ENCODE results near the gene NSG1. TPM values are rescaled to one million over a fixed set of nuclear protein-coding genes. Genes with fewer than 3 reads are reported as not detected.

Gene NSG1
- polyA plus RNA-seq, 1 experiment, result 10.4 TPM

DNA sequence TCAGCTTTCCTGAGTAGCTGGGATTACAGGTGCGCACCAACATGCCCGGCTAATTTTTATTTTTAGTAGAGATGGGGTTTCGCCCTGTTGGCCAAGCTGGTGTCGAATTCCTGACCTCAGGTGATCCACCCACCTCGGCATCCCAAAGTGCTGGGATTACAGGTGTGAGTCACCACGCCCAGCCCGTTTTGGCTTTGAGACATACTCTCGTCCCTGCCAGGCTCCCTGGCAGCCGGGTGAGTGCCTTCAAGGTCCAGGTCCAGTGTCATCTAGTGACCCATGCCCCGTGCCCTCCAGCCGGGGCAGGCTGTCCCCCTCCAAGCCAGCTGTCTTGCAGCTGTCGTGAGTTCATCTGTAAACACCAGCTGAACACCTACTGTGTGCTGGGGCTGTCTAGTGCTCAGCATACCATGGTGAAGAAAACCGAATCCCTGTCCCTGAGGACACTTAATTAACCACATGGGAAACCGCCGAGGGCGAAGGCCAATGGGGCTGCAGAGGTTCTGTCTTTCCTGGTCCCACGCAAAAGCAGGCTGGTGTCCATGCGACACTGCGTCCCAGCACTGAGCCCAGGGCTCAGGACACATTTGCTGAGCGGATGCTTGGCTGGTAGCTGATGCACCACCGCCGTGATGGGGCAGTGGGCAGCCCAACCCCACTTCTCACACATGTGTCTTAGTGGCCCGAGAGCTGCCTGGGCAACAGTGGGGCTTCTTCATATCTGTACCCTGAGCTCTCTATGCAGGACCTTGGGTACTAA lies 21.9 kb downstream of the NSG1 start:
- Histone ChIP-seq H3K27me3 (ENCODE audit: control insufficient read depth, insufficient read depth, low read length) (peaks cover 3% of the 10 kb centered on the region), H3K9me3 (ENCODE audit: control insufficient read depth, insufficient read depth, low read length) (no peaks in the 10 kb centered on the region), H3K27ac (ENCODE audit: low read depth, low read length) (no peak overlapping the region), H3K4me3 (ENCODE audit: low read depth, low read length) (no peak overlapping the region)
- ChIA-PET CTCF (no interaction called here), POLR2A (no interaction called here)
- no peak for DNase-seq (ENCODE audit: low read depth, low spot score)
- TF ChIP-seq, protein P1, sequence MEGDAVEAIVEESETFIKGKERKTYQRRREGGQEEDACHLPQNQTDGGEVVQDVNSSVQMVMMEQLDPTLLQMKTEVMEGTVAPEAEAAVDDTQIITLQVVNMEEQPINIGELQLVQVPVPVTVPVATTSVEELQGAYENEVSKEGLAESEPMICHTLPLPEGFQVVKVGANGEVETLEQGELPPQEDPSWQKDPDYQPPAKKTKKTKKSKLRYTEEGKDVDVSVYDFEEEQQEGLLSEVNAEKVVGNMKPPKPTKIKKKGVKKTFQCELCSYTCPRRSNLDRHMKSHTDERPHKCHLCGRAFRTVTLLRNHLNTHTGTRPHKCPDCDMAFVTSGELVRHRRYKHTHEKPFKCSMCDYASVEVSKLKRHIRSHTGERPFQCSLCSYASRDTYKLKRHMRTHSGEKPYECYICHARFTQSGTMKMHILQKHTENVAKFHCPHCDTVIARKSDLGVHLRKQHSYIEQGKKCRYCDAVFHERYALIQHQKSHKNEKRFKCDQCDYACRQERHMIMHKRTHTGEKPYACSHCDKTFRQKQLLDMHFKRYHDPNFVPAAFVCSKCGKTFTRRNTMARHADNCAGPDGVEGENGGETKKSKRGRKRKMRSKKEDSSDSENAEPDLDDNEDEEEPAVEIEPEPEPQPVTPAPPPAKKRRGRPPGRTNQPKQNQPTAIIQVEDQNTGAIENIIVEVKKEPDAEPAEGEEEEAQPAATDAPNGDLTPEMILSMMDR (IDR thresholded peaks at IDR 0.05; ENCODE audit: low read depth, low read length), result no peak

DNA sequence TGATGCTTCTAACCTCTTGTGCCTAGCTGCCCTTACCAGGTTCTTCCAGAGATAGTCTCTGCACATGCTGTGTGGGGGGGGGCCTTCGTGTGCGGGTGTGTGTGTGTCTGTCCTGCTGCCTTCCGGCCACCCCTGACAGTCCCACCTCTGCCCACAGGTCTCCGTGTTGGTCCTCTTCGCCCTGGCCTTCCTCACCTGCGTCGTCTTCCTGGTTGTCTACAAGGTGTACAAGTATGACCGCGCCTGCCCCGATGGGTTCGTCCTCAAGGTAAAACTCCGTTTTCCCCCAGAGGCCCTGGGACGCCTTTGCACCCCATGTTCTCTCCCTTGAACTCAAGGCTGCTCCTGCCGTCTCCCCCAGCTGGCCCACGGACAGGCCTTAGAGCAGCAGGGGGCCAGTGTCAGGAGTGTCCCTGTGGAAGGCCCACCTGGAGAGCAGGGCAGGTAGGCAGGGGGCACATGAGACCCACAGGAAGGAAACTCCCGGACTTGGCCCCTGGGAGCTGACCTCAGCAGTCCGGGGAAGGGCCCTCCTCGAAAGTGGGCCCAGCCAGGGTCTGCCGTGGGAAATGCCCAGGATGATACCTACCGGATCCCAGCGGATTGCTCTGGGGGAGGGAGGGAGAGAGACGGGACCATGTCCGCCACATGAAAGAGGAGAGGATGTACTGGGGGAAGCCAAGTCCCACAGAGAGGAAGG lies 22.7 kb downstream of the NSG1 start:
- H3K27ac ChIP-seq (ENCODE audit: low read depth, low read length), result no peak overlapping the region
- H3K27me3 ChIP-seq (ENCODE audit: control insufficient read depth, insufficient read depth, low read length), result peaks cover 3% of the 10 kb centered on the region
- no peaks in the 10 kb centered on the region for H3K9me3 ChIP-seq (ENCODE audit: control insufficient read depth, insufficient read depth, low read length)
- CTCF ChIA-PET, result no interaction called here
- TF ChIP-seq, protein P1 (IDR thresholded peaks at IDR 0.05; ENCODE audit: low read depth, low read length), result no peak
- DNase-seq (ENCODE audit: low read depth, low spot score), result no peak
- POLR2A ChIA-PET, result no interaction called here
- H3K4me3 ChIP-seq (ENCODE audit: low read depth, low read length), result no peak overlapping the region

DNA sequence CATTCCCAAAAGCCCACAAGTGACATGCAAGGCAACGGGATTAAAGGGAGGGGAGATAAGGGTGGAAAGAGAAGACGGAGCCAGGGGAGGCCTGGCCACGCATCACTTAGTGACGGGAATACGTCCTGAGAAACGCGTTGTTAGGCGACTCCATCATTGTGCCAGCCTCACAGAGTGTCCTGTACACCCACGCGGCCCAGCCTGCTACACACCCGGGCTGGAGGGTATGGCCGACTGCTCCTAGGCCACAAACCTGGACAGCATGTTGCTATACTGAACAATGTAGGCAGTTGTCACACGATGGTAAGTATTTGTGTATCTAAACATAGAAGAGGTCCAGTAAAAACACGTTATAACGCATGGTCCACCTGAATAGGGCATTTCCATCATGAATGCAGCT lies 23.4 kb downstream of the NSG1 start:
- Histone ChIP-seq H3K4me3 (ENCODE audit: low read depth, low read length) (no peak overlapping the region), H3K9me3 (ENCODE audit: control insufficient read depth, insufficient read depth, low read length) (peaks cover under 1% of the 10 kb centered on the region; the same call in 1 of the 2 replicates), H3K27me3 (ENCODE audit: control insufficient read depth, insufficient read depth, low read length) (no peaks in the 10 kb centered on the region), H3K27ac (ENCODE audit: low read depth, low read length) (no peak overlapping the region)
- POLR2A ChIA-PET, result interaction anchor here (0.6 kb wide), 1 partner anchor 455 kb away, joined by 3 read pairs; no protein-coding TSS in a partner anchor
- CTCF ChIA-PET, result interaction anchor here (2.0 kb wide), 1 partner anchor 20 kb away, joined by 8 read pairs; no protein-coding TSS in a partner anchor
- no peak for DNase-seq (ENCODE audit: low read depth, low spot score)
- TF ChIP-seq, protein P1 (IDR thresholded peaks at IDR 0.05; ENCODE audit: low read depth, low read length), result no peak

DNA sequence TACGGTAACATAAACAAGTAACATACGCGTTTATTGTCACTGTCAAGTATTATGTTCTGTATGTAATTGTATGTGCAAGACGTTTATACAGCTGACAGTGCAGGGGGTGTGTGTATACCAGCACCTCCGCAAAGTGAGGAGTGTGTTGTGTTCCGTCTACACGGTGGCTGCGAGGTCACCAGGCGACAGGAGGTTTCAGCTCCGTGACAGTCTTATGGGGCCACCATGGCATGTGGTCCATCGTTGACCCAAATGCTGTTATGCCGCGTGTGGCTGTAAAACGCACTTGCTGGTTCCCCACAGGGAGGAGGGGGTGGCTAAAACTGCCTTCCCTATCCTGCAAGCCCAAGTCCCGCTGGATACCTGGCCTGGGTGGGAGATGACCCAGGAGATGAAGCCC lies 25.0 kb downstream of the NSG1 start:
- Histone ChIP-seq H3K27me3 (ENCODE audit: control insufficient read depth, insufficient read depth, low read length) (no peaks in the 10 kb centered on the region), H3K9me3 (ENCODE audit: control insufficient read depth, insufficient read depth, low read length) (peaks cover 10% of the 10 kb centered on the region; the same call in 1 of the 2 replicates), H3K4me3 (ENCODE audit: low read depth, low read length) (no peak overlapping the region), H3K27ac (ENCODE audit: low read depth, low read length) (no peak overlapping the region)
- CTCF ChIA-PET, result interaction anchor here (2.0 kb wide), 1 partner anchor 19 kb away, joined by 8 read pairs; no protein-coding TSS in a partner anchor
- DNase-seq (ENCODE audit: low read depth, low spot score), result no peak
- TF ChIP-seq, protein P1 (IDR thresholded peaks at IDR 0.05; ENCODE audit: low read depth, low read length), result no peak
- POLR2A ChIA-PET, result interaction anchor here (0.8 kb wide), 1 partner anchor 102 kb away, joined by 6 read pairs; no protein-coding TSS in a partner anchor
